HEK293 (cell line): ENCODE data around the gene ZFP36.

Experiments used
- ATF2 ChIP-seq: fragments of 450-650 bp; formaldehyde crosslinking; IDR thresholded peaks from 2 replicates; pipeline ENCODE4 v1.5.1; 2016; ENCODE audit warnings: missing biosample characterization, missing genetic modification characterization, low read depth
- CTCF ChIP-seq: fragments of 450-650 bp; formaldehyde crosslinking; IDR thresholded peaks from 2 replicates; pipeline ENCODE4 v1.5.1; 2016; ENCODE audit warnings: missing biosample characterization, missing genetic modification characterization
- HOXC10 ChIP-seq: sonication (generic); formaldehyde crosslinking; IDR thresholded peaks from 2 replicates; pipeline ENCODE4 v1.8.1; 2023; ENCODE audit warnings: mild to moderate bottlenecking, missing genetic modification reagents
- INSM2 ChIP-seq: fragments of 450-650 bp; formaldehyde crosslinking; IDR thresholded peaks from 2 replicates; pipeline ENCODE4 v1.5.1; 2016; ENCODE audit warnings: missing biosample characterization, missing genetic modification characterization
- KLF8 ChIP-seq: fragments of 450-650 bp; formaldehyde crosslinking; IDR thresholded peaks from 2 replicates; pipeline ENCODE4 v1.5.1; 2016; ENCODE audit warnings: missing biosample characterization, missing genetic modification characterization
- MEIS1 ChIP-seq: sonication (generic); formaldehyde crosslinking; IDR thresholded peaks from 2 replicates; pipeline ENCODE4 v1.8.1; 2022; ENCODE audit warnings: missing genetic modification reagents, mild to moderate bottlenecking, borderline replicate concordance
- ZBTB21 ChIP-seq: fragments of 450-650 bp; formaldehyde crosslinking; IDR thresholded peaks from 2 replicates; pipeline ENCODE4 v1.5.1; 2017; ENCODE audit warnings: missing biosample characterization, missing genetic modification characterization
- ZFHX2 ChIP-seq: fragments of 450-650 bp; formaldehyde crosslinking; conservative IDR thresholded peaks from 2 replicates; pipeline ENCODE4 v1.5.1; 2016; ENCODE audit warnings: missing biosample characterization, missing genetic modification characterization
- ZIC2 ChIP-seq: fragments of 450-650 bp; formaldehyde crosslinking; IDR thresholded peaks from 2 replicates; pipeline ENCODE4 v1.5.1; 2016; ENCODE audit warnings: missing biosample characterization, missing genetic modification characterization
- ZNF10 ChIP-seq: fragments of 450-650 bp; formaldehyde crosslinking; IDR thresholded peaks from 2 replicates; pipeline ENCODE4 v1.5.1; 2017; ENCODE audit warnings: missing biosample characterization, missing genetic modification characterization
- ZNF121 ChIP-seq: fragments of 450-650 bp; formaldehyde crosslinking; IDR thresholded peaks from 2 replicates; pipeline ENCODE4 v1.5.1; 2016; ENCODE audit warnings: missing biosample characterization, missing genetic modification characterization
- ZNF169 ChIP-seq: fragments of 450-650 bp; formaldehyde crosslinking; IDR thresholded peaks from 2 replicates; pipeline ENCODE4 v1.5.1; 2016; ENCODE audit warnings: missing biosample characterization, missing genetic modification characterization
- ZNF202 ChIP-seq: fragments of 450-650 bp; formaldehyde crosslinking; IDR thresholded peaks from 2 replicates; pipeline ENCODE4 v1.5.1; 2016; ENCODE audit warnings: missing biosample characterization, missing genetic modification characterization, borderline replicate concordance
- ZNF24 ChIP-seq: fragments of 450-650 bp; formaldehyde crosslinking; IDR thresholded peaks from 2 replicates; pipeline ENCODE4 v1.5.1; 2016; ENCODE audit warnings: missing biosample characterization, missing genetic modification characterization
- ZNF274 ChIP-seq, 2 experiments: fragments of 200-500 bp in 1 of 2; fragments of 450-650 bp in 1 of 2; sonication (Bioruptor generic) in 1 of 2; formaldehyde crosslinking in 1 of 2; IDR thresholded peaks; 2 replicates each; pipeline versions ENCODE4 v1.5.1 to v1.6.1; 2014 to 2016; ENCODE audit warnings: borderline replicate concordance in 1 of 2, inconsistent platforms in 1 of 2, low read length in 1 of 2, missing biosample characterization in 1 of 2, missing genetic modification characterization in 1 of 2
- ZNF280C ChIP-seq: fragments of 450-650 bp; formaldehyde crosslinking; IDR thresholded peaks from 2 replicates; pipeline ENCODE4 v1.5.1; 2016; ENCODE audit warnings: missing biosample characterization, missing genetic modification characterization
- ZNF292 ChIP-seq: fragments of 450-650 bp; formaldehyde crosslinking; IDR thresholded peaks from 2 replicates; pipeline ENCODE4 v1.5.1; 2016; ENCODE audit warnings: low read depth, missing biosample characterization, missing genetic modification characterization, borderline replicate concordance
- ZNF335 ChIP-seq: fragments of 450-650 bp; formaldehyde crosslinking; conservative IDR thresholded peaks from 2 replicates; pipeline ENCODE4 v1.5.1; 2016; ENCODE audit warnings: missing biosample characterization, missing genetic modification characterization
- ZNF341 ChIP-seq: fragments of 450-650 bp; formaldehyde crosslinking; IDR thresholded peaks from 2 replicates; pipeline ENCODE4; 2016; ENCODE audit warnings: low read depth, missing biosample characterization, missing genetic modification characterization
- ZNF362 ChIP-seq: fragments of 450-650 bp; formaldehyde crosslinking; IDR thresholded peaks from 2 replicates; pipeline ENCODE4 v1.5.1; 2016; ENCODE audit warnings: missing biosample characterization, missing genetic modification characterization
- ZNF394 ChIP-seq: fragments of 450-650 bp; formaldehyde crosslinking; IDR thresholded peaks from 2 replicates; pipeline ENCODE4 v1.5.1; 2016; ENCODE audit warnings: missing biosample characterization, missing genetic modification characterization, mild to moderate bottlenecking, moderate library complexity, borderline replicate concordance
- ZNF416 ChIP-seq: fragments of 450-650 bp; formaldehyde crosslinking; IDR thresholded peaks from 2 replicates; pipeline ENCODE4 v1.5.1; 2016; ENCODE audit warnings: missing biosample characterization, missing genetic modification characterization
- ZNF514 ChIP-seq: fragments of 450-650 bp; formaldehyde crosslinking; IDR thresholded peaks from 2 replicates; pipeline ENCODE4 v1.5.1; 2016; ENCODE audit warnings: missing biosample characterization, missing genetic modification characterization
- ZNF548 ChIP-seq: fragments of 450-650 bp; formaldehyde crosslinking; IDR thresholded peaks from 2 replicates; pipeline ENCODE4 v1.5.1; 2016; ENCODE audit warnings: missing biosample characterization, missing genetic modification characterization
- ZNF561 ChIP-seq: fragments of 450-650 bp; IDR thresholded peaks from 2 replicates; pipeline ENCODE4 v1.5.1; 2018; ENCODE audit warnings: missing biosample characterization, missing genetic modification characterization, borderline replicate concordance
- ZNF621 ChIP-seq: fragments of 450-650 bp; formaldehyde crosslinking; IDR thresholded peaks from 2 replicates; pipeline ENCODE4 v1.5.1; 2017; ENCODE audit warnings: missing biosample characterization, missing genetic modification characterization
- ZNF623 ChIP-seq: fragments of 450-650 bp; formaldehyde crosslinking; IDR thresholded peaks from 2 replicates; pipeline ENCODE4 v1.5.1; 2016; ENCODE audit warnings: missing biosample characterization, missing genetic modification characterization
- ZNF626 ChIP-seq: fragments of 450-650 bp; sonication (Bioruptor Pico); formaldehyde crosslinking; IDR thresholded peaks from 2 replicates; pipeline ENCODE4 v1.5.1; 2018; ENCODE audit warnings: missing biosample characterization, missing genetic modification characterization, inconsistent platforms
- ZNF747 ChIP-seq: fragments of 450-650 bp; formaldehyde crosslinking; IDR thresholded peaks from 2 replicates; pipeline ENCODE4 v1.5.1; 2016; ENCODE audit warnings: missing biosample characterization, missing genetic modification characterization
- ZNF792 ChIP-seq: fragments of 450-650 bp; formaldehyde crosslinking; IDR thresholded peaks from 2 replicates; pipeline ENCODE4 v1.5.1; 2016; ENCODE audit warnings: missing biosample characterization, missing genetic modification characterization
- ZNF843 ChIP-seq: fragments of 450-650 bp; formaldehyde crosslinking; IDR thresholded peaks from 2 replicates; pipeline ENCODE4 v1.5.1; 2016; ENCODE audit warnings: missing biosample characterization, missing genetic modification characterization
- ZSCAN18 ChIP-seq: fragments of 450-650 bp; formaldehyde crosslinking; IDR thresholded peaks from 2 replicates; pipeline ENCODE4 v1.5.1; 2016; ENCODE audit warnings: missing biosample characterization, missing genetic modification characterization
- ZXDB ChIP-seq: fragments of 450-650 bp; formaldehyde crosslinking; IDR thresholded peaks from 2 replicates; pipeline ENCODE4 v1.5.1; 2016; ENCODE audit warnings: missing biosample characterization, missing genetic modification characterization

ZFP36 gene

GRCh38 chr19:39436350-39436716, 29.7 kb downstream of the ZFP36 start (continued):
- TF ChIP-seq CTCF (tag by site-specific recombination), result no peak
- no peak for TF ChIP-seq ZIC2 (tag by site-specific recombination)
- no peak for TF ChIP-seq KLF8
- TF ChIP-seq ZNF621 (tag by site-specific recombination), result no peak
- no peak for TF ChIP-seq ZNF514 (tag by site-specific recombination)
- 0 out of 2 replicates have a peak, but pooled peaks have one; percentile 64 for TF ChIP-seq ZNF792 (tag by site-specific recombination)
- TF ChIP-seq ZNF623 (tag by site-specific recombination), result 0 out of 2 replicates have a peak, but pooled peaks have one; percentile 6
- TF ChIP-seq ATF2 (tag by site-specific recombination), result no peak
- TF ChIP-seq HOXC10 (CRISPR knock-in tag), result no peak
- TF ChIP-seq ZNF169, result peak; percentile 65; the same call in 1 of the 2 replicates
- no peak for TF ChIP-seq ZNF121 (tag by site-specific recombination)
- no peak for TF ChIP-seq ZNF280C
- TF ChIP-seq ZNF416 (tag by site-specific recombination), result no peak
- TF ChIP-seq ZNF292 (tag by site-specific recombination), result no peak
- TF ChIP-seq INSM2 (tag by site-specific recombination), result no peak
- no peak for TF ChIP-seq ZNF24 (tag by site-specific recombination)
- no peak for TF ChIP-seq ZNF843
- no peak for TF ChIP-seq ZNF202
- TF ChIP-seq ZBTB21 (tag by site-specific recombination), result no peak
- no peak; the same call in 1 of the 2 replicates for TF ChIP-seq ZNF335 (tag by site-specific recombination)
- no peak for TF ChIP-seq ZNF362 (tag by site-specific recombination)
- TF ChIP-seq ZNF561 (tag by site-specific recombination), result no peak
- no peak for TF ChIP-seq ZNF548
- TF ChIP-seq MEIS1, result no peak
- TF ChIP-seq ZFHX2 (tag by site-specific recombination), result no peak
- no peak; the same call in 1 of the 2 replicates for TF ChIP-seq ZNF10 (tag by site-specific recombination)
- TF ChIP-seq ZSCAN18, result no peak
- no peak for TF ChIP-seq ZNF626 (tag by site-specific recombination)
- TF ChIP-seq ZNF394 (tag by site-specific recombination), result no peak
- TF ChIP-seq ZNF274 (IDR thresholded peaks at IDR 0.05; ENCODE audit: low read length), result no peak
- TF ChIP-seq ZNF274 (tag by site-specific recombination; IDR thresholded peaks at IDR 0.05; ENCODE audit: borderline replicate concordance), result no peak
- no peak for TF ChIP-seq ZNF341 (tag by site-specific recombination)
- no peak for TF ChIP-seq ZXDB (tag by site-specific recombination)
- TF ChIP-seq ZNF747 (tag by site-specific recombination), result no peak
